Neuronal stem cell (in vitro differentiated cells): ENCODE measurements around the gene ENDOV.

Experiments used
- DNase-seq: peaks from one replicate; pipeline ENCODE4 v3.0.0-alpha.2; 2013; ENCODE audit warnings: low spot score
- H2AFZ ChIP-seq: one replicate; pipeline ENCODE4 v1.6.1; 2013; ENCODE audit warnings: mild to moderate bottlenecking, low read length, inconsistent platforms
- H2AK5ac ChIP-seq: 2 replicates; pipeline ENCODE4 v1.6.1; 2013; ENCODE audit warnings: low read depth, mild to moderate bottlenecking, inconsistent platforms, low read length, moderate library complexity, mixed read lengths
- H2BK120ac ChIP-seq: 2 replicates; pipeline ENCODE4 v1.6.1; 2013; ENCODE audit warnings: low read depth, mild to moderate bottlenecking, inconsistent platforms, low read length, moderate library complexity, mixed read lengths
- H2BK12ac ChIP-seq: one replicate; pipeline ENCODE4 v1.6.1; 2013; ENCODE audit warnings: low read length, inconsistent platforms
- H2BK15ac ChIP-seq: 2 replicates; pipeline ENCODE4 v1.6.1; 2013; ENCODE audit warnings: mild to moderate bottlenecking, low read length, inconsistent platforms, mixed read lengths
- H2BK5ac ChIP-seq: one replicate; pipeline ENCODE4 v1.6.1; 2013; ENCODE audit warnings: inconsistent platforms, mild to moderate bottlenecking, low read length, moderate library complexity
- H3K14ac ChIP-seq: one replicate; pipeline ENCODE4 v1.6.1; 2013; ENCODE audit warnings: low read length, inconsistent platforms
- H3K18ac ChIP-seq: 2 replicates; pipeline ENCODE4 v1.6.1; 2013; ENCODE audit warnings: low read length, inconsistent platforms
- H3K23ac ChIP-seq: 2 replicates; pipeline ENCODE4 v1.6.1; 2013; ENCODE audit warnings: low read depth, mild to moderate bottlenecking, mixed read lengths, low read length, inconsistent platforms; ENCODE audit not compliant: poor library complexity
- H3K27ac ChIP-seq: replicated peaks from 3 replicates; pipeline ENCODE4 v1.5.1; 2013; ENCODE audit warnings: low read length, inconsistent platforms
- H3K27me3 ChIP-seq, 3 experiments: 2 replicates each; pipeline ENCODE4 v1.6.1; 2013; ENCODE audit warnings: low read length in 3 of 3, mild to moderate bottlenecking in 2 of 3, inconsistent platforms in 1 of 3, low read depth in 1 of 3, mixed read lengths in 1 of 3, moderate library complexity in 1 of 3; ENCODE audit not compliant: control insufficient read depth in 3 of 3, insufficient read depth in 3 of 3
- H3K36me3 ChIP-seq, 2 donors: replicated peaks in 1 of 2; 2 replicates each; pipeline ENCODE4 v1.6.1; 2013; ENCODE audit warnings: low read length in 2 of 2; ENCODE audit not compliant: control insufficient read depth in 2 of 2, insufficient read depth in 2 of 2
- H3K4ac ChIP-seq: 2 replicates; pipeline ENCODE4 v1.6.1; 2013; ENCODE audit warnings: inconsistent platforms, mild to moderate bottlenecking, low read length, moderate library complexity
- H3K4me1 ChIP-seq, 2 donors: 1 replicate in 1 of 2; 2 replicates in 1 of 2; pipeline ENCODE4 v1.6.1; 2013; ENCODE audit warnings: low read length in 2 of 2, low read depth in 1 of 2; ENCODE audit not compliant: control insufficient read depth in 2 of 2, insufficient read depth in 1 of 2
- H3K4me2 ChIP-seq: one replicate; pipeline ENCODE4 v1.6.1; 2013; ENCODE audit warnings: mild to moderate bottlenecking, low read length, inconsistent platforms; ENCODE audit not compliant: insufficient read depth, poor library complexity, severe bottlenecking
- H3K4me3 ChIP-seq, 2 donors: 2 replicates each; pipeline ENCODE4 v1.5.1; 2013; ENCODE audit warnings: low read length in 2 of 2, mild to moderate bottlenecking in 2 of 2, inconsistent platforms in 1 of 2, moderate library complexity in 1 of 2
- H3K79me1 ChIP-seq: one replicate; pipeline ENCODE4 v1.6.1; 2013; ENCODE audit warnings: low read depth, mild to moderate bottlenecking, inconsistent platforms, low read length, moderate library complexity
- H3K9ac ChIP-seq: one replicate; pipeline ENCODE4 v1.6.1; 2013; ENCODE audit warnings: mild to moderate bottlenecking, low read depth, low read length, inconsistent platforms; ENCODE audit not compliant: poor library complexity
- H3K9me3 ChIP-seq, 2 donors: replicated peaks in 1 of 2; 2 replicates each; pipeline versions ENCODE3 to v1.6.1; 2013; ENCODE audit warnings: low read length in 2 of 2, mild to moderate bottlenecking in 2 of 2, inconsistent platforms in 1 of 2, low read depth in 1 of 2, mixed read lengths in 1 of 2, moderate library complexity in 1 of 2; ENCODE audit not compliant: control insufficient read depth in 2 of 2, insufficient read depth in 1 of 2
- H4K8ac ChIP-seq: one replicate; pipeline ENCODE4 v1.6.1; 2013; ENCODE audit warnings: low read depth, mild to moderate bottlenecking, inconsistent platforms, low read length, moderate library complexity
- H4K91ac ChIP-seq: one replicate; pipeline ENCODE4 v1.6.1; 2013; ENCODE audit warnings: low read length, low read depth, mild to moderate bottlenecking, inconsistent platforms; ENCODE audit not compliant: poor library complexity
- WGBS, 2 donors: extraction: QIAGEN DNeasy Blood & Tissue Kit; methylation state at CpG; one replicate each; pipeline ENCODE4 v1.1.7; 2013; ENCODE audit warnings: missing lambda C conversion rate in 2 of 2, mixed read lengths in 1 of 2; ENCODE audit not compliant: insufficient read length in 2 of 2, insufficient replicate concordance in 1 of 2; ENCODE audit errors: extremely low coverage in 2 of 2; 5-methylcytosine and 5-hydroxymethylcytosine counted together

The ENDOV gene

DNA sequence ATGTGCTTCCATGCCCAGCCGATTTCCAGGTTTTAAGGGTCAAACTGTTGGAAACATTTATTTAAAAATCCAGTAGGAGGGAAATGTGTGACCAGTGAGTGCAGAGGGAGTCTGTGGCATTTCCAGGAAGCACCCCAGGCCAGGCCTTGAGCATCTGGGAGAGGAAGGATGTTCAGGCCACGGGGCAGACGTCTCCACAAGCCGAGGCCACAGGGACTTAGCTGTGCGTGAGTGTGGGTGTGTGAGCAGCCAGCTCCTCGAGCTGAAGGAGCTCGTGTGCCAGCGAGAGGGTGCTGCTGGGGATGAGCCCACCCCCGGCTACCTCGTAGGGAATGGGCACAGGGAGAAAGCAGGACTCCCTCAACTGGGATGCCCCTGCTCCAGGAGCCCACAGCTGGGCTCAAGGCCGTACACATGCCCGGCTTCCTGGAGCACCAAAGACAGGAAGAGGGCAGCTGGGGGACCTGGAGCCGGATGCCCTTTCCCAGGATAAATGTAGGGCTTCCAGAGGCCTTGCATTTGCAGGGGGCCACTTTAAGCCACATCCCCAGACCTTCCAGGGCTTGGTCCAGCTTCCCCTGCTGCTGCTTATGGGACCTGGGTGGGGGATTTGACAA lies 48.9 kb downstream of the ENDOV start:
- peak overlapping the region; percentile 64 for H3K18ac ChIP-seq
- H2BK120ac ChIP-seq: peak overlapping the region; percentile 47
- H2AK5ac ChIP-seq: no peak overlapping the region
- H3K23ac ChIP-seq: peak overlapping the region; percentile 43
- peaks cover 1% of the 10 kb centered on the region for H3K79me1 ChIP-seq
- H3K14ac ChIP-seq: no peak overlapping the region
- no peak overlapping the region for H3K9ac ChIP-seq
- H3K4ac ChIP-seq: no peak overlapping the region
- H2BK5ac ChIP-seq: no peak overlapping the region
- no peak overlapping the region for H4K91ac ChIP-seq
- WGBS, 2 donors: no CpG with 5 or more reads among the region's 13 CpGs
- no peak overlapping the region for H2BK15ac ChIP-seq
- no peak overlapping the region for H2BK12ac ChIP-seq
- no peak for DNase-seq
- H3K4me2 ChIP-seq: no peak overlapping the region
- H3K27me3 ChIP-seq: peaks cover 0 to 85% (median 3%) of the 10 kb centered on the region in 3 experiments
- H3K27ac ChIP-seq: no peak overlapping the region
- H3K36me3 ChIP-seq: no peaks in the 10 kb centered on the region
- no peak overlapping the region for H4K8ac ChIP-seq
- H3K9me3 ChIP-seq: no peaks in the 10 kb centered on the region
- no peaks in the 10 kb centered on the region for H3K4me1 ChIP-seq
- no peak overlapping the region for H3K4me3 ChIP-seq
- no peak overlapping the region for H2AFZ ChIP-seq

DNA sequence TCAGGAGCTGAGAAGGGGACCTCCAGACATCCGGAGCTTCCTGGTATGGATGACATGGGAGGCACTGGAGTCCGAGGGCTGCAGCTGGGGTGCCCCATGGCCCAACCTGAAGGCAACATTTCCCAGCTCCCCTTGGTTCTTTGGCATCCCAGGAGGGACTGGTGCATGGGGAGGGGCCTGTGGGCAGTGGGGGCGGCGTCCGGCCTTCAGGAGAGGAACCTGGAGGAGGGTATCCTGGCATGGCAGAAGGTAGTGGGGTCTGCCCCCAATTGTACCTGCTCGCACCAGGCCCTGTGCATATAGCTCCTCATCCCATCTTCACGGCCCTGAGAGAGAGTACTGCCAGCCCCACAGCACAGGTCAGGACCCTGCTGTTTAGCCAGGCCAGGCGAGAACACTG lies 49.5 kb downstream of the ENDOV start:
- no peak for DNase-seq
- no CpG with 5 or more reads among the region's 8 CpGs for WGBS, 2 donors
- H3K27me3 ChIP-seq: peaks cover 0 to 85% (median 3%) of the 10 kb centered on the region in 3 experiments

DNA sequence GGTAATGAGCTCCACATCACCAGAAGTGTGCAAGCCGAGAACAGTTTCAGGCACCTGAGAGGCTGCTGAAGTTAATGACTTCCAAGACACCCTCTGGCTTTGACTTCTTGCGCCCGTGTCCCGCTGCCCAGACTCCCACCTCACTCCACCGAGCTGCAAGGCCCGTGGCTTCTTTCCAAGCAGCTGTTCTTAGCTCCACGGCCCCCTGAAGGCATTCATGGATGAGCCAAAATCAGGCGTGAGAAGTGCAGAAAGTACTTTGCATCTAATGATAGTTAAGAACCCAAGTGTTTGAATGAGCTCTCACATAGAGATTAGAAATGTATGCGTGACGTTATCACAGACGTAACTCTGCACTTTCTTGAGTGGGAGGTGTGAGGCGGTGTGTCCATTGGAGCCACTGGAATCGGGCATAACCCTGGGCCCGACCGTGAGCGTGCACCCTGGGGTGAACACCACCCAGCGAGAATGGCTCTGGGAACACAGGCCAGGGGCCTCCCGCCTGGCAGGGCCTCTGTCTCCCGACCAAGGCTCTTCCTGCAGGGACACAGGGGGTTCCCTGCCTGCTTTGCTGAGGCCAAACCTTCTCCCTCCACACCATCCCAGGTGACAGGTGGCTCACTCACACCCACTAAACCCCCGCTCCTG lies 50.5 kb downstream of the ENDOV start:
- Histone ChIP-seq H4K91ac (peak overlapping the region; percentile 95), H3K9me3 (no peaks in the 10 kb centered on the region), H3K4me2 (no peak overlapping the region), H3K4me3 (no peak overlapping the region), H2BK120ac (peak overlapping the region; percentile 47), H3K9ac (no peak overlapping the region), H2AK5ac (no peak overlapping the region), H3K4me1 (no peaks in the 10 kb centered on the region), H3K79me1 (peaks cover 1% of the 10 kb centered on the region), H3K27me3 (peaks cover 0 to 87% (median 3%) of the 10 kb centered on the region in 3 experiments), H2BK15ac (no peak overlapping the region), H2AFZ (no peak overlapping the region), H2BK12ac (no peak overlapping the region), H3K18ac (no peak overlapping the region), H4K8ac (peak overlapping the region; percentile 23), H3K23ac (peak overlapping the region; percentile 73), H2BK5ac (no peak overlapping the region), H3K4ac (no peak overlapping the region), H3K14ac (no peak overlapping the region), H3K27ac (no peak overlapping the region), H3K36me3 (no peaks in the 10 kb centered on the region)
- WGBS, 2 donors: no CpG with 5 or more reads among the region's 20 CpGs
- no peak for DNase-seq

More for the DNA sequence above, 49.5 kb downstream of the ENDOV start:
- no peak overlapping the region for H2BK12ac ChIP-seq
- H3K18ac ChIP-seq: no peak overlapping the region
- H2AK5ac ChIP-seq: no peak overlapping the region
- no peaks in the 10 kb centered on the region for H3K4me1 ChIP-seq
- no peak overlapping the region for H3K4me2 ChIP-seq
- H2AFZ ChIP-seq: no peak overlapping the region
- H4K8ac ChIP-seq: no peak overlapping the region
- H3K79me1 ChIP-seq: peaks cover 1% of the 10 kb centered on the region
- no peaks in the 10 kb centered on the region for H3K9me3 ChIP-seq
- no peaks in the 10 kb centered on the region for H3K36me3 ChIP-seq
- H3K14ac ChIP-seq: peak overlapping the region; percentile 21
- no peak overlapping the region for H2BK15ac ChIP-seq
- H3K27ac ChIP-seq: no peak overlapping the region
- peak overlapping the region; percentile 47 for H2BK120ac ChIP-seq
- no peak overlapping the region for H4K91ac ChIP-seq
- no peak overlapping the region for H3K4ac ChIP-seq
- H3K23ac ChIP-seq: no peak overlapping the region
- no peak overlapping the region for H3K4me3 ChIP-seq
- H3K9ac ChIP-seq: peak overlapping the region; percentile 70
- H2BK5ac ChIP-seq: no peak overlapping the region

- Histone ChIP-seq H2BK12ac (no peak overlapping the region), H2AFZ (no peak overlapping the region), H3K27me3 (peaks cover 0 to 89% (median 3%) of the 10 kb centered on the region in 3 experiments), H2AK5ac (no peak overlapping the region), H3K27ac (no peak overlapping the region), H3K4ac (no peak overlapping the region), H3K23ac (peak overlapping the region; percentile 25), H2BK120ac (no peak overlapping the region), H4K91ac (no peak overlapping the region), H2BK15ac (no peak overlapping the region), H3K79me1 (peaks cover 1% of the 10 kb centered on the region), H2BK5ac (no peak overlapping the region), H3K18ac (no peak overlapping the region), H3K4me1 (no peaks in the 10 kb centered on the region), H3K4me3 (peak overlapping the region in 1 of 2 donors; percentile 8), H3K9me3 (no peaks in the 10 kb centered on the region), H3K9ac (no peak overlapping the region), H3K4me2 (no peak overlapping the region), H3K14ac (no peak overlapping the region), H4K8ac (no peak overlapping the region), H3K36me3 (no peaks in the 10 kb centered on the region)
- no CpG with 5 or more reads among the region's 15 CpGs for WGBS, 2 donors
- DNase-seq: no peak
Observed at GRCh38 chr17:80466188-80466705, 51.3 kb downstream of the ENDOV start.
